ENCODE results near the gene STYXL1. TPM values are rescaled to one million over a fixed set of nuclear protein-coding genes. Genes with fewer than 3 reads are reported as not detected.

Gene STYXL1
- total RNA-seq, 1 donor from 2014 or later, result 71.7 TPM

GRCh38 chr7:75987805-75988567 is 59.8 kb downstream of the STYXL1 start:
- H3K4me3 ChIP-seq (ENCODE audit: low read depth, low read length), result no peak overlapping the region
- TF ChIP-seq, protein P1, sequence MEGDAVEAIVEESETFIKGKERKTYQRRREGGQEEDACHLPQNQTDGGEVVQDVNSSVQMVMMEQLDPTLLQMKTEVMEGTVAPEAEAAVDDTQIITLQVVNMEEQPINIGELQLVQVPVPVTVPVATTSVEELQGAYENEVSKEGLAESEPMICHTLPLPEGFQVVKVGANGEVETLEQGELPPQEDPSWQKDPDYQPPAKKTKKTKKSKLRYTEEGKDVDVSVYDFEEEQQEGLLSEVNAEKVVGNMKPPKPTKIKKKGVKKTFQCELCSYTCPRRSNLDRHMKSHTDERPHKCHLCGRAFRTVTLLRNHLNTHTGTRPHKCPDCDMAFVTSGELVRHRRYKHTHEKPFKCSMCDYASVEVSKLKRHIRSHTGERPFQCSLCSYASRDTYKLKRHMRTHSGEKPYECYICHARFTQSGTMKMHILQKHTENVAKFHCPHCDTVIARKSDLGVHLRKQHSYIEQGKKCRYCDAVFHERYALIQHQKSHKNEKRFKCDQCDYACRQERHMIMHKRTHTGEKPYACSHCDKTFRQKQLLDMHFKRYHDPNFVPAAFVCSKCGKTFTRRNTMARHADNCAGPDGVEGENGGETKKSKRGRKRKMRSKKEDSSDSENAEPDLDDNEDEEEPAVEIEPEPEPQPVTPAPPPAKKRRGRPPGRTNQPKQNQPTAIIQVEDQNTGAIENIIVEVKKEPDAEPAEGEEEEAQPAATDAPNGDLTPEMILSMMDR (IDR thresholded peaks at IDR 0.05; ENCODE audit: insufficient read depth, low read length, poor library complexity, severe bottlenecking), result no peak
- no peaks in the 10 kb centered on the region for H3K36me3 ChIP-seq (ENCODE audit: control insufficient read depth, insufficient read depth, low read length)
- no peaks in the 10 kb centered on the region for H3K27me3 ChIP-seq (ENCODE audit: control insufficient read depth, insufficient read depth, low read length)
- DNase-seq (ENCODE audit: low read depth), result no peak

- TF ChIP-seq, protein P1 (IDR thresholded peaks at IDR 0.05; ENCODE audit: insufficient read depth, low read length, poor library complexity, severe bottlenecking), result no peak
- no peak for DNase-seq (ENCODE audit: low read depth)
- Histone ChIP-seq H3K4me3 (ENCODE audit: low read depth, low read length) (no peak overlapping the region), H3K27me3 (ENCODE audit: control insufficient read depth, insufficient read depth, low read length) (no peaks in the 10 kb centered on the region), H3K36me3 (ENCODE audit: control insufficient read depth, insufficient read depth, low read length) (no peaks in the 10 kb centered on the region)
Measured at GRCh38 chr7:75987026-75987804, 60.6 kb downstream of the STYXL1 start.

GRCh38 chr7:75986147-75986781 is 61.5 kb downstream of the STYXL1 start:
- no peak for DNase-seq (ENCODE audit: low read depth)
- Histone ChIP-seq H3K36me3 (ENCODE audit: control insufficient read depth, insufficient read depth, low read length) (peaks cover 1% of the 10 kb centered on the region), H3K27me3 (ENCODE audit: control insufficient read depth, insufficient read depth, low read length) (no peaks in the 10 kb centered on the region), H3K4me3 (ENCODE audit: low read depth, low read length) (no peak overlapping the region)
- TF ChIP-seq, protein P1 (IDR thresholded peaks at IDR 0.05; ENCODE audit: insufficient read depth, low read length, poor library complexity, severe bottlenecking), result no peak

- TF ChIP-seq, protein P1 (IDR thresholded peaks at IDR 0.05; ENCODE audit: insufficient read depth, low read length, poor library complexity, severe bottlenecking), result no peak
- Histone ChIP-seq H3K36me3 (ENCODE audit: control insufficient read depth, insufficient read depth, low read length) (peaks cover 1% of the 10 kb centered on the region), H3K4me3 (ENCODE audit: low read depth, low read length) (no peak overlapping the region), H3K27me3 (ENCODE audit: control insufficient read depth, insufficient read depth, low read length) (no peaks in the 10 kb centered on the region)
- DNase-seq (ENCODE audit: low read depth), result no peak
Measured at GRCh38 chr7:75985518-75986146, 62.2 kb downstream of the STYXL1 start.

- no peak for DNase-seq (ENCODE audit: low read depth)
- TF ChIP-seq, protein P1 (IDR thresholded peaks at IDR 0.05; ENCODE audit: insufficient read depth, low read length, poor library complexity, severe bottlenecking), result no peak
- Histone ChIP-seq H3K36me3 (ENCODE audit: control insufficient read depth, insufficient read depth, low read length) (peaks cover 1% of the 10 kb centered on the region), H3K4me3 (ENCODE audit: low read depth, low read length) (no peak overlapping the region), H3K27me3 (ENCODE audit: control insufficient read depth, insufficient read depth, low read length) (no peaks in the 10 kb centered on the region)
Measured at GRCh38 chr7:75985009-75985517, 62.7 kb downstream of the STYXL1 start.

All from kidney epithelial cell (primary cell).